HG02798 (cell line): ENCODE results near the gene CD40.

ENCODE experiments used
- ATAC-seq: cut with Tn5 transposase; IDR thresholded peaks from one replicate; pipeline ENCODE4 v1.9.1; 2021; ENCODE audit warnings: mild to moderate bottlenecking; ENCODE audit not compliant: unreplicated experiment, poor library complexity

Gene CD40

GRCh38 chr20:46169245-46170171 lies 51.4 kb downstream of the CD40 start:
- no peak for ATAC-seq

GRCh38 chr20:46171476-46171875 lies 53.4 kb downstream of the CD40 start:
- no peak for ATAC-seq

GRCh38 chr20:46171909-46172308 lies 53.8 kb downstream of the CD40 start:
- no peak for ATAC-seq

GRCh38 chr20:46172455-46172854 lies 54.3 kb downstream of the CD40 start:
- ATAC-seq = no peak

- ATAC-seq = no peak
These were observed 54.9 kb downstream of the CD40 start for GRCh38 chr20:46172961-46173536.

- ATAC-seq = no peak
These were observed 55.7 kb downstream of the CD40 start for GRCh38 chr20:46173652-46174468.

- no peak for ATAC-seq
These were observed 56.5 kb downstream of the CD40 start for GRCh38 chr20:46174469-46175126.

- ATAC-seq = no peak
These were observed 57.0 kb downstream of the CD40 start for GRCh38 chr20:46175127-46175494.

- ATAC-seq = no peak
These were observed 58.7 kb downstream of the CD40 start for GRCh38 chr20:46176739-46177378.

- no peak for ATAC-seq
These were observed 59.7 kb downstream of the CD40 start for GRCh38 chr20:46177768-46178167.

- ATAC-seq = no peak
These were observed 60.8 kb downstream of the CD40 start for GRCh38 chr20:46178891-46179290.
